Stomach (tissue), 4 donors: ENCODE data around the gene KIAA0232.

Experiments used
- POLR2A ChIP-seq, 4 donors: fragments of 450-650 bp; IDR thresholded peaks; one replicate each; pipeline ENCODE4 v1.6.1; 2016; ENCODE audit warnings: antibody characterized with exemption in 4 of 4, control low read depth in 2 of 4, mild to moderate bottlenecking in 1 of 4, moderate library complexity in 1 of 4
- TF ChIP-seq, protein P1 (sequence below), 7 experiments: fragments of 450-650 bp in 4 of 7; fragments of 200-600 bp in 3 of 7; sonication (generic) in 3 of 7; IDR thresholded peaks; one replicate each; pipeline ENCODE4 v1.5.1; 2016 to 2019; ENCODE audit warnings: antibody characterized with exemption in 7 of 7, control low read depth in 2 of 7, mild to moderate bottlenecking in 1 of 7

DNA sequence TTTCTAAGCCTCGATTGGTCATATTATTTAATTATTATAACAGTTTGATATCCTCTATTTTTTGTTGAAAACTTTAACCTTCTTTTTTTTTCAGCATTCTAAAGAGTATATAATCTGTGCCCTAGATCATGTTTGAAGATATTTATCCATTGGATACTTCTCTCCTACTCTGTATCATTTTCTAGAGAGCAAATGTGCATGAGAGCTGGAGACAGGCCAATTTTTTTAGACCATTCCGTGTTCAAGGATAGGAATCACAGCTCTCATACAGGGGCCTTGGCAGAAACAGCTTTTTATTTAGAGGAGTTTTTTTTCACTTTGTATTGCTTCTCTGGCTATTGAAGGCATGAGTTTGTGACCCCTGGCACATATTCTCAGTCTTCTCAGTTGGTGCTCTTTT is 69.4 kb downstream of the KIAA0232 start:
- TF ChIP-seq, protein P1, sequence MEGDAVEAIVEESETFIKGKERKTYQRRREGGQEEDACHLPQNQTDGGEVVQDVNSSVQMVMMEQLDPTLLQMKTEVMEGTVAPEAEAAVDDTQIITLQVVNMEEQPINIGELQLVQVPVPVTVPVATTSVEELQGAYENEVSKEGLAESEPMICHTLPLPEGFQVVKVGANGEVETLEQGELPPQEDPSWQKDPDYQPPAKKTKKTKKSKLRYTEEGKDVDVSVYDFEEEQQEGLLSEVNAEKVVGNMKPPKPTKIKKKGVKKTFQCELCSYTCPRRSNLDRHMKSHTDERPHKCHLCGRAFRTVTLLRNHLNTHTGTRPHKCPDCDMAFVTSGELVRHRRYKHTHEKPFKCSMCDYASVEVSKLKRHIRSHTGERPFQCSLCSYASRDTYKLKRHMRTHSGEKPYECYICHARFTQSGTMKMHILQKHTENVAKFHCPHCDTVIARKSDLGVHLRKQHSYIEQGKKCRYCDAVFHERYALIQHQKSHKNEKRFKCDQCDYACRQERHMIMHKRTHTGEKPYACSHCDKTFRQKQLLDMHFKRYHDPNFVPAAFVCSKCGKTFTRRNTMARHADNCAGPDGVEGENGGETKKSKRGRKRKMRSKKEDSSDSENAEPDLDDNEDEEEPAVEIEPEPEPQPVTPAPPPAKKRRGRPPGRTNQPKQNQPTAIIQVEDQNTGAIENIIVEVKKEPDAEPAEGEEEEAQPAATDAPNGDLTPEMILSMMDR (IDR thresholded peaks at IDR 0.05), result no peak
- no peak for TF ChIP-seq POLR2A (IDR thresholded peaks at IDR 0.05)
